HepG2 (cell line): ENCODE results near the gene RNF5. TPM values are rescaled to one million over a fixed set of nuclear protein-coding genes. Genes with fewer than 3 reads are reported as not detected.

Experiments
- ATAC-seq: fragments of 200-7000 bp; cut with Tn5 transposase; 3 replicates; pipeline ENCODE4 v1.9.1; 2020; ENCODE audit warnings: mild to moderate bottlenecking, moderate library complexity
- BruUV-seq: library from RNA; stranded (reverse); fragments of 400-500 nt; replicated peaks from 2 replicates; lab custom pipeline; 2021; lab: Mats Ljungman, UMichigan
- CTCF ChIA-PET: fragments of 300-600 bp; formaldehyde crosslinking; extraction: SDS; loops from one replicate; lab custom pipeline; 2021; ENCODE audit warnings: low total read pairs, inconsistent platforms, low intra/inter-chr PET ratio; lab: Yijun Ruan, JAX
- POLR2A ChIA-PET: fragments of 350-600 bp; sonication (Branson Sonifier 250); formaldehyde crosslinking; loops from one replicate; lab custom pipeline; 2020; ENCODE audit warnings: antibody characterized with exemption, inconsistent platforms; lab: Yijun Ruan, JAX
- DNase-seq: peaks from one replicate; pipeline ENCODE4 v3.0.0-alpha.2; 2015; ENCODE audit warnings: low spot score
- FAIRE-seq: peaks from 3 replicates; lab custom pipeline; 2011; peaks lifted over from hg19 to GRCh38; lab: Jason Lieb, UNC
- H2AFZ ChIP-seq: one replicate; pipeline ENCODE4 v1.6.1; 2011; ENCODE audit warnings: low read length, inconsistent platforms
- H3K27ac ChIP-seq: fragments of 300-600 bp; 3 replicates; pipeline ENCODE4 v1.8.0; 2011; ENCODE audit warnings: mixed run types, mild to moderate bottlenecking, mixed read lengths, low read length, inconsistent platforms; ENCODE audit not compliant: insufficient read depth; ENCODE audit errors: extremely low read length
- H3K27me3 ChIP-seq, 2 experiments: fragments of 200-600 bp in 1 of 2; 2 replicates in 1 of 2; 3 replicates in 1 of 2; pipeline versions ENCODE4 v1.6.0 to v1.8.0; 2011; ENCODE audit warnings: low read length in 2 of 2, mild to moderate bottlenecking in 2 of 2, moderate library complexity in 2 of 2, inconsistent platforms in 1 of 2; ENCODE audit not compliant: insufficient read depth in 2 of 2, control insufficient read depth in 1 of 2
- H3K36me3 ChIP-seq, 2 experiments: fragments of 200-600 bp in 1 of 2; replicated peaks in 1 of 2; 2 replicates in 1 of 2; 3 replicates in 1 of 2; pipeline versions ENCODE4 v1.5.1 to v1.8.0; 2011; ENCODE audit warnings: low read length in 2 of 2, inconsistent platforms in 1 of 2; ENCODE audit not compliant: insufficient read depth in 2 of 2, control insufficient read depth in 1 of 2
- H3K4me1 ChIP-seq: 2 replicates; pipeline ENCODE4 v1.5.1; 2012; ENCODE audit warnings: low read length, inconsistent platforms; ENCODE audit not compliant: insufficient read depth
- H3K4me2 ChIP-seq: 2 replicates; pipeline ENCODE4 v1.6.0; 2011; ENCODE audit warnings: low read depth, low read length, inconsistent platforms
- H3K4me3 ChIP-seq, 3 experiments: fragments of 200-600 bp in 1 of 3; sonication (generic), shearing (Covaris generic) in 1 of 3; replicated peaks in 1 of 3; 2 replicates each; pipeline ENCODE4 v1.5.1; 2011 to 2016; ENCODE audit warnings: low read length in 3 of 3, inconsistent platforms in 2 of 3, low read depth in 2 of 3, mild to moderate bottlenecking in 2 of 3, control low read depth in 1 of 3, mixed read lengths in 1 of 3; ENCODE audit not compliant: insufficient read depth in 1 of 3
- H3K79me2 ChIP-seq: one replicate; pipeline ENCODE4 v1.6.1; 2011; ENCODE audit warnings: low read length, inconsistent platforms; ENCODE audit not compliant: insufficient read depth
- H3K9ac ChIP-seq: 2 replicates; pipeline ENCODE4 v1.6.0; 2011; ENCODE audit warnings: mild to moderate bottlenecking, low read depth, low read length, inconsistent platforms; ENCODE audit not compliant: insufficient read depth
- H3K9me3 ChIP-seq: 2 replicates; pipeline ENCODE4 v1.5.1; 2012; ENCODE audit warnings: mild to moderate bottlenecking, low read length
- H4K20me1 ChIP-seq: 2 replicates; pipeline ENCODE4 v1.6.0; 2011; ENCODE audit warnings: inconsistent platforms, mild to moderate bottlenecking, low read length, moderate library complexity; ENCODE audit not compliant: insufficient read depth
- KAT8 ChIP-seq: IDR thresholded peaks from 2 replicates; pipeline ENCODE4 v1.6.1; 2016; ENCODE audit warnings: missing genetic modification reagents, missing compliant biosample characterization
- MATR3 ChIP-seq: sonication (generic); formaldehyde crosslinking; IDR thresholded peaks from 2 replicates; pipeline ENCODE4 v1.4.0; 2020; ENCODE audit warnings: missing genetic modification reagents
- NFE2L1 ChIP-seq: sonication (generic); formaldehyde crosslinking; IDR thresholded peaks from 2 replicates; pipeline ENCODE4 v1.4.0; 2020; ENCODE audit warnings: missing genetic modification reagents, mild to moderate bottlenecking, borderline replicate concordance
- ZNF703 ChIP-seq: sonication (generic); formaldehyde crosslinking; IDR thresholded peaks from 2 replicates; pipeline ENCODE4 v1.5.1; 2020; ENCODE audit warnings: missing genetic modification reagents, mild to moderate bottlenecking, moderate library complexity, borderline replicate concordance
- WGBS: methylation state at CpG from one replicate; pipeline ENCODE4 v1.1.6; 2017; ENCODE audit warnings: low lambda C conversion rate; 5-methylcytosine and 5-hydroxymethylcytosine counted together
- in situ Hi-C: cut with HindIII; loops from 2 replicates; pipeline ENCODE4 v1.10.0; 2017; ENCODE audit warnings: low pct_unique_long_range_greater_than_20kb; ENCODE audit not compliant: extremely low pct_ligation_motif_present
- intact Hi-C: fragments of 100-400 bp; cut with micrococcal nuclease; formaldehyde crosslinking; loops from one replicate; pipeline ENCODE4 v1.10.0; 2022; ENCODE audit not compliant: unreplicated experiment
- polyA plus RNA-seq, 8 experiments: library from polyadenylated mRNA; depleted of rRNA in 3 of 8; stranded (reverse) in 7 of 8; unstranded in 1 of 8; fragments of >200 nt; fragmentation: Illumina TruSeq in 4 of 8; extraction: Trizol in 4 of 8; gene quantifications; 2 replicates each; pipeline versions ENCODE4 v1.2.1 to v1.2.3, GENCODE V29; 2011 to 2016; ENCODE audit warnings: low read depth in 4 of 8, missing spikeins in 1 of 8, mixed read lengths in 1 of 8; ENCODE audit not compliant: insufficient read depth in 1 of 8
- total RNA-seq, 5 experiments: library from RNA; depleted of rRNA; stranded (reverse); fragments of >200 nt; fragmentation: Illumina TruSeq; extraction: Trizol; gene quantifications; 2 replicates each; pipeline ENCODE4 v1.2.3, GENCODE V29; 2016; ENCODE audit warnings: low read depth in 1 of 5
- TF ChIP-seq, protein P1 (sequence below): sonication (generic); formaldehyde crosslinking; IDR thresholded peaks from 2 replicates; pipeline ENCODE4 v1.9.0; 2022; ENCODE audit warnings: missing genetic modification reagents, mild to moderate bottlenecking, borderline replicate concordance

Gene RNF5
- total and polyA plus RNA-seq, 2 of the 13 experiments (the other 11 are each of a cell fraction or from before 2014, with no cell fraction given), result 98.0 to 131 TPM

DNA sequence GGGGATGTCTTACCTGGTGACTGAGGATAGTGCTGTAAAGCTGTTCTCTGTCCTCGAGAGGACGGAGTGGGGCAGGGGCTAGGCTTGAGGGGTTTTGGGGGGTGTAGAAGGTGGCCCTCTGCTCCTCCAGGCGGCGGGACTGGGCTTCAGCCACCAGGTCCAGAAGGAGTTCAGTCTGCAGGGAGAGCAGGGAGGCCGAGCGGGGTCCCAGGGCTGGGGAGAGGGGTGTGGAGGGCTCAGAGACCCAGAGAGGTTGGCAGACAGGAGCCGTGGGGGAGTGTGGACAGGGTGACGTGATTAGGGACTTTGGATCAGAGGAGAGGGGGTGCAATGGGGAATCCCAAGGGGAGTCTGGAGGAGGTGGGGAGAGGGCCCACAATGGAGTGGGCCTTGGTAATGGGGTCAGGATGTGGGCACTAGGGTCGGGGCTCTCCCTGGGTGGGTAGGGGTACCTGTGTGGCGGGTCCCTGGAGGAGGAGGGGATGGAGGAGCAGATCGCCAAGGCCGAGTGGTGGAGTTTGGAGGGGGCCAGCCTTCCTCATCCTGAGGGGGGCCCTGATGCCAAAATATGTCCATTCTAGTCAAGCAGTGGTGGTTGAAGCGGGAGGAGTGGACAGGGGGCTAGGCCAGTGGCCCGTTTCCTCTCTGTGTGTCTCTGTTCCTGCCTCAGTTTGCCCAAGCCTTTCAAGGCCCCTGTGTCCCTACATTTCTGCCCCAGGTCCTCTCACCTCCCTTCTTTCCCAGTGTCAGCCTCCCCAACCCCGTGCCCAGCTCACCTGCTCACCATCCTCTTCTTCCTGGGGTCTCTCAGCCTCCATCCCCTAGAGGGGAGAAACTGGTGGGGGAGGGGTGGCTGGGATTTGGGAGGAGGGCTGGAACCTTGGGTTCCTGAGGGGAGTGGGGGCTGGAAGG is 13.7 kb downstream of the RNF5 start:
- BruUV-seq, result no TSS peak
- Histone ChIP-seq H2AFZ (no peak overlapping the region), H4K20me1 (no peaks in the 10 kb centered on the region), H3K9ac (no peak overlapping the region), H3K79me2 (peaks cover 15% of the 10 kb centered on the region), H3K4me1 (peaks cover 56% of the 10 kb centered on the region), H3K9me3 (no peaks in the 10 kb centered on the region), H3K4me3 (peak overlapping the region in 1 of 3 experiments; percentile 93; a peak in 1 of 6 replicates), H3K27ac (no peak overlapping the region), H3K27me3 (no peaks in the 10 kb centered on the region; a peak in 1 of 5 replicates), H3K36me3 (peaks cover 6 to 10% of the 10 kb centered on the region in 2 experiments; a peak in 4 of 5 replicates), H3K4me2 (peak overlapping the region; percentile 95)
- POLR2A ChIA-PET, result interaction anchor here (1.1 to 7.1 kb wide), 8 partner anchors 9 to 780 kb away, joined by 3 to 127 read pairs (median 6); partner anchors contain the start of genes AGPAT1, ATF6B, FKBPL and RNF5
- no peak for TF ChIP-seq MATR3 (CRISPR knock-in tag)
- TF ChIP-seq NFE2L1 (CRISPR knock-in tag), result no peak
- TF ChIP-seq, protein P1, sequence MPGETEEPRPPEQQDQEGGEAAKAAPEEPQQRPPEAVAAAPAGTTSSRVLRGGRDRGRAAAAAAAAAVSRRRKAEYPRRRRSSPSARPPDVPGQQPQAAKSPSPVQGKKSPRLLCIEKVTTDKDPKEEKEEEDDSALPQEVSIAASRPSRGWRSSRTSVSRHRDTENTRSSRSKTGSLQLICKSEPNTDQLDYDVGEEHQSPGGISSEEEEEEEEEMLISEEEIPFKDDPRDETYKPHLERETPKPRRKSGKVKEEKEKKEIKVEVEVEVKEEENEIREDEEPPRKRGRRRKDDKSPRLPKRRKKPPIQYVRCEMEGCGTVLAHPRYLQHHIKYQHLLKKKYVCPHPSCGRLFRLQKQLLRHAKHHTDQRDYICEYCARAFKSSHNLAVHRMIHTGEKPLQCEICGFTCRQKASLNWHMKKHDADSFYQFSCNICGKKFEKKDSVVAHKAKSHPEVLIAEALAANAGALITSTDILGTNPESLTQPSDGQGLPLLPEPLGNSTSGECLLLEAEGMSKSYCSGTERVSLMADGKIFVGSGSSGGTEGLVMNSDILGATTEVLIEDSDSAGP (CRISPR knock-in tag), result peak; percentile 1; the same call in 1 of the 2 replicates
- TF ChIP-seq ZNF703 (CRISPR knock-in tag), result no peak
- TF ChIP-seq KAT8 (CRISPR knock-in tag), result no peak
- intact Hi-C loops (no loop called here), in situ Hi-C loops (loop anchor here (5.0 kb wide), 1 partner anchor 780 kb away; no protein-coding TSS in a partner anchor)
- FAIRE-seq, result no peak
- CTCF ChIA-PET, result no interaction called here
- no peak for DNase-seq
- 76% methylated on average over 15 of the region's 15 CpGs for WGBS
- ATAC-seq, result no peak
